Measurements from ENCODE around the gene MPND.

DNA sequence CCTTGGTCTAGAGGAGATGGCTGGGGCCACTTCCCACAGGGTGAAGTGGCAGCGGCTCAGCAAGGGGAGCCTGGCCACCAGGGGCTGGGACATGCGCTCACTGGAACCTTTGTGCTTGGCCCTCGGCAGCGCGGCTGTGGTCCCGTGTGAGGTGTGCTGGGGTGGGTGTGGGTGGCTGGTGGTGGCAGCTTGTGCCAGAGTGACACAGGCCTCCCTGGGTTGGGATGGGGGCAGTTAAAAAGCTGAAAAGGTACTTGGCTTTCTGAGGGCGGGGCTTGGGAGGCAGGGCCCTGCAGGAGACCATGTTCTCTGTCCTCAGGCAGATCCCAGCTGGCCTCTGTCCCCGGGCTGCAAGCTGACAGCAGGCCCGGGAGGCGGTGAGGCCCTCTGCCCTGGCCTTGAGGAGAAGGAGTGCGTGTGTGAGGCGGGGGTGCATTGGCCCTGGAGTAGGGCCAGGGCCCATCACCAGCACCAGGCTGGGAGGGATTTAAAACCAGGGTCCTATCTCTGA is 17.3 kb downstream of the MPND start:
- TF ChIP-seq, protein P1, sequence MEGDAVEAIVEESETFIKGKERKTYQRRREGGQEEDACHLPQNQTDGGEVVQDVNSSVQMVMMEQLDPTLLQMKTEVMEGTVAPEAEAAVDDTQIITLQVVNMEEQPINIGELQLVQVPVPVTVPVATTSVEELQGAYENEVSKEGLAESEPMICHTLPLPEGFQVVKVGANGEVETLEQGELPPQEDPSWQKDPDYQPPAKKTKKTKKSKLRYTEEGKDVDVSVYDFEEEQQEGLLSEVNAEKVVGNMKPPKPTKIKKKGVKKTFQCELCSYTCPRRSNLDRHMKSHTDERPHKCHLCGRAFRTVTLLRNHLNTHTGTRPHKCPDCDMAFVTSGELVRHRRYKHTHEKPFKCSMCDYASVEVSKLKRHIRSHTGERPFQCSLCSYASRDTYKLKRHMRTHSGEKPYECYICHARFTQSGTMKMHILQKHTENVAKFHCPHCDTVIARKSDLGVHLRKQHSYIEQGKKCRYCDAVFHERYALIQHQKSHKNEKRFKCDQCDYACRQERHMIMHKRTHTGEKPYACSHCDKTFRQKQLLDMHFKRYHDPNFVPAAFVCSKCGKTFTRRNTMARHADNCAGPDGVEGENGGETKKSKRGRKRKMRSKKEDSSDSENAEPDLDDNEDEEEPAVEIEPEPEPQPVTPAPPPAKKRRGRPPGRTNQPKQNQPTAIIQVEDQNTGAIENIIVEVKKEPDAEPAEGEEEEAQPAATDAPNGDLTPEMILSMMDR (IDR thresholded peaks at IDR 0.05): no peak
- TF ChIP-seq POLR2A (IDR thresholded peaks at IDR 0.05): no peak

Data from heart left ventricle (tissue), 13 donors.